GM19193 (cell line): ENCODE results near the gene JPH4.

Experiments used
- POLR2A ChIP-seq: IDR thresholded peaks from 4 replicates; pipeline ENCODE4 v1.6.1; 2011; ENCODE audit not compliant: insufficient read depth, insufficient read length; ENCODE audit errors: extremely low read depth

The JPH4 gene

DNA sequence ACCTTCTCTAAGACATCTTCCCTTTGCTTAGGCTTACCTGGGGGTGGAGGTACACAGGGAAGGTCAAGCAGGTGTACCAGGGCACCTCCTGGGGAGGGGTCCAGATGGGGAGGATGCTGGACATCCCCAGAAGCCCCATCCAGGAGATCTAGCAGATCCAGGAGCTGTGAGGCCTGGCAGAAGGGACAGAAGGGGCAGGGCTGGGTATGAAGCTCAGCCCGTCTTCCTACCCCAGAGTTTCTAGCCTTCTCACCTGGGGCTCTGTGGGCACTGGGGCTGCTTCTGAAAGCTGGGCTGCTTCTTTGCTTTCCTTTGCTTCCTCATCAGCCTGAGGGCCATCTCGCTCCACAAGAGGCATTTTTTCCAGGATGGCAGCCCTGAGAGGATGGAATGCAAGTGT is 17.3 kb downstream of the JPH4 start:
- no peak for TF ChIP-seq POLR2A

DNA sequence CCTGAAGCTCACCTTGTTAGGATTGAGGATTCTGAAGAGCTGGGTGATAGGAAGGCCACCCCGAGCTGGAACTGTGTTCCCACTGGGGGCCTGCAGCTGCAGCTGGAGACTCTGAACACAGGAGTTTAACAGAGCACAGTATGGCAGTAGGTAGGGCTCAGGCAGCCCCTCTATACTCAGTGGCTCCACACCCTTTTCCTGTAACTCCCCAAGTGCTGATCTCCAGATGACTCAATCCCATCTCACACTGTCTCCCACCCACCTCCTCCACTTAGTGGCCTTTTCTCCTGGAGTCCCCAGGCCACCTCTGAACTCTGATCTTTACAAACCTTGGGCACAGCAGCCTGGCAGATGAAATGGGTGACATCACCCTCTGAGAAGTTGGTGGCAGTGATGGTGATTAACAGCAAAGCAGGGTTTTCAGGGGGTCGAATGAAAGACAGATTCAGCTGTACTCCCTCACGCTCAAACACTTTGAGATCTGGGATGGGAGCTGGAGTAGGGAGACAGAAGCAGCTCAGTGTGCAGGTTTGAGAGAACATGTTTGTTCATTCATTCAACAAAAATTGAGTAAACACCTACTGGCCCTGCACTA is 18.6 kb downstream of the JPH4 start:
- TF ChIP-seq POLR2A = no peak

GRCh38 chr14:23559010-23559925 is 19.3 kb downstream of the JPH4 start:
- no peak for TF ChIP-seq POLR2A

GRCh38 chr14:23558346-23559009 is 20.1 kb downstream of the JPH4 start:
- TF ChIP-seq POLR2A = no peak

GRCh38 chr14:23557946-23558345 is 20.6 kb downstream of the JPH4 start:
- no peak for TF ChIP-seq POLR2A

DNA sequence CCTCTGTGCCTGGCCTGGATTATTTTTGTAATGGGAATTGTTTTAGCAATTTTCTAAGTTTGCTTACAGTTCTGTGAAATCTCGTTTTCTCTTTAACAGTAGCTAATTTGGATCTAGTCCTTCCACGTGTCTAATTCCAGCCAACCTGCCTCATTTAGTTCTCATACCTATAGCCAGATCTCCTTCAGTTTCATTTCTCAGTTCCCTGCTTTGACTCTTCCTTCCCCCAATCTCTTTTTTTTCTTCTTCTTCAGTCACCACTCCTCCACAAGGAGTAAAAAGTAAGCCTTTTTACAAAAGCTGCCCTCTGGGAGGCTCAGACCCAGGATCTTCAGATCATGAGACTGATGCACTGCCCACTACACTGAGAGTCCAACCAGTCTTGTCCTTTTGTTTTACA is 21.1 kb downstream of the JPH4 start:
- no peak for TF ChIP-seq POLR2A

GRCh38 chr14:23556700-23557440 is 21.7 kb downstream of the JPH4 start:
- TF ChIP-seq POLR2A = peak; percentile 38

DNA sequence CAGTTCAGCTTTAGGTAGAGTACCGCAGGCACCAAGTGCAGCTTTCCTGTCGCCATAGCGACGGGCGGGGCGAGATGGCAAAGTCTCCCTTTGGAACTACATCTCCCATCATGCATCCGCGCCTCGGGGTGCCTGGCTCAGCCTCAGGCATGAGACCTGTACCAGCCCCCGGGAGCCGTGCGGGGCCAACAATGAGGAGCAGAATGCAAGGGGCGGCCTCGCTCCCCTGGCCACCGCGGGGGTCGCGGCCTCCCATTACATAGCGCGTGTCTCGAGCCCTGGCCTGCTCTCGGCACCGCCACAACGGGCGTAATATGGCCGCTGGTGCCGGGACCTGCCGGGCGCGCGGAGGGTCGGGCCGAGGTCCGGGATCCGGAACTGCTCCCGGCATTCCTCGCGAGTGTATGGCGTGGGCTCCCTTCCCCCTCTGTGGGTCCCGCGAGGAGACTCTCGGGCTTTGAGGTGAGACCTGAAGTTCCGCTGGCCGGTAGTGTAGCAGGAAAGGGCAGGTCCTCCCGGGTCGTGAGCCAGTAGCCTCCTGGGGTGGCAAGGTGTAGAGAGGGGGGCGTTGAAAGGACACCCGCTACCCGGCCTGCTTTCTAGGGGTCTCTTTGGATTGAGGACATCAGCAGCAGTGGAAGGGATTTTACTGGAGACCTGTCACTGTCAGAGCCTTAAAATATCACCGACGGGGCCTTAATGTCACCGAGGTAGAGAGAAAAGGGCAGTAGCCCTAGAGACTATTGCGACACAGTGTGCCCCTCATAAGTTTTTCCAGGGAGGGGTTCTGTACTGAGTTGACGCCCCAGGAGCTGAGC is 22.5 kb downstream of the JPH4 start, which contains the start of gene THTPA:
Gene THTPA (plus strand): TSS at position 390 of the 818 bp plus-strand sequence. CDS start 487 bp downstream, outside the sequence.
- TF ChIP-seq POLR2A = peak; percentile 90

GRCh38 chr14:23555533-23555881 is 23.1 kb downstream of the JPH4 start:
- no peak for TF ChIP-seq POLR2A

DNA sequence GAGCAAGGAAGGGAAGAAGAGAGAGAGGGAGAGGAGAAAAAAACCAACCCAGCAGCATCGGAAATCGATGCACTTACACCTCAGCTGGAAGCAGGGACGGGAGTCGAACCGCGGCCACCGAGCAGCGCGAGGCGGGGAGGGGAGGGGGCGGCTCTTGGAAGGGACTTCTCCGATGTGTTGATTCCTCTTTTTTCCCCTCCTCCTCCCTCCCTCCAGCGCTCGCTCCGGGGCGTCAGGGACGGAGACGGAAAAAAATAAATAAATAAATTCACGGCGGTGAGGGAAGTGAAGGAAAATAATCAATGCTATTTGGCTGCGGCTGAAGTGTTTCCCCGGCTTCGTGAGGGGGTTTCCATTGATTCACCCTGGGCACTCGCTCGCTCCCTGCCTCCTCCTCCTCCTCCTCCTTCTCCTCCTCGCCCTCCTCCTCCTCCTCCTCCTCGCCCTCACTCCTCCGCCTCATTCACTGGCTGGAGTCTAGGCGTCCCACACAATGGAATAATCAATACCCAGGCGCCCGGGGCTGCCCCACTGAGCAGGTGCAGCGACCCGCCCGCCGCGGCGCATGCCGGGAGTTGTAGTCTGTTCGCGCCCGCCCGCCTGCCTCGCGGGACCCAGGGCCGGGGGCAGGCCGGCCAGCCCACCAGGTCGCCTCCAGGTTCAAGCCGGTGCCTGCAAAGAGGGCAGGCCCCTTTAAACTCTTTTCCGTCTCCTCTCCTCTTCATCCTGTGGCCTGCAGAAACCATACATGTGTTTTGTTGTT is 27.1 kb downstream of the JPH4 start, which contains the start of gene ZFHX2:
Gene ZFHX2 (minus strand): TSS at position 500 of the 763 bp plus-strand sequence. CDS start 16,440 bp downstream, outside the sequence.
- peak; percentile 41 for TF ChIP-seq POLR2A

DNA sequence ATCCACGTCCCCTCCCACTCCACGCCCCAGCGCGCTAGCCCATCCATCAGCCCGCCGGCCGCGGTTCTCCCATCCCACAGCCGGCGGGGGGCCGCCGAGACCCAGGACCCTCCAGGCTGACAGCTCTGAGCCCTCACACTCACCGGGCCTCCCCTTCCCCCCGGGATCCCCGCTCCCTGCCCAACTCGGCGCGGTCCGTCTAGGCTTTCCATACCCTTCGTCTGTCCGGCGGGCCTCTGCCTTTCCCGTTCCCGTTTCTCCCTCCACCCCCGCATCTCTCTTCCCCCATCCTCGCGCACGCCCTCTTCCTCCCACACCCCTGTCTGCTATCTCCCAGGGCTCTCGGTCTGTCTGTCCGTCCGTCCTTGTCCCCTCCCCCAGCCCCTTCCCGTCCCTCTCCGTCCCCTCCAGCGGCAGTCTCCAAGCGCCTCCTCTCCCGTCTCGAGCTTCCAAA is 27.8 kb downstream of the JPH4 start:
- no peak for TF ChIP-seq POLR2A

- no peak for TF ChIP-seq POLR2A
Measured at GRCh38 chr14:23550131-23550811, 28.3 kb downstream of the JPH4 start.

DNA sequence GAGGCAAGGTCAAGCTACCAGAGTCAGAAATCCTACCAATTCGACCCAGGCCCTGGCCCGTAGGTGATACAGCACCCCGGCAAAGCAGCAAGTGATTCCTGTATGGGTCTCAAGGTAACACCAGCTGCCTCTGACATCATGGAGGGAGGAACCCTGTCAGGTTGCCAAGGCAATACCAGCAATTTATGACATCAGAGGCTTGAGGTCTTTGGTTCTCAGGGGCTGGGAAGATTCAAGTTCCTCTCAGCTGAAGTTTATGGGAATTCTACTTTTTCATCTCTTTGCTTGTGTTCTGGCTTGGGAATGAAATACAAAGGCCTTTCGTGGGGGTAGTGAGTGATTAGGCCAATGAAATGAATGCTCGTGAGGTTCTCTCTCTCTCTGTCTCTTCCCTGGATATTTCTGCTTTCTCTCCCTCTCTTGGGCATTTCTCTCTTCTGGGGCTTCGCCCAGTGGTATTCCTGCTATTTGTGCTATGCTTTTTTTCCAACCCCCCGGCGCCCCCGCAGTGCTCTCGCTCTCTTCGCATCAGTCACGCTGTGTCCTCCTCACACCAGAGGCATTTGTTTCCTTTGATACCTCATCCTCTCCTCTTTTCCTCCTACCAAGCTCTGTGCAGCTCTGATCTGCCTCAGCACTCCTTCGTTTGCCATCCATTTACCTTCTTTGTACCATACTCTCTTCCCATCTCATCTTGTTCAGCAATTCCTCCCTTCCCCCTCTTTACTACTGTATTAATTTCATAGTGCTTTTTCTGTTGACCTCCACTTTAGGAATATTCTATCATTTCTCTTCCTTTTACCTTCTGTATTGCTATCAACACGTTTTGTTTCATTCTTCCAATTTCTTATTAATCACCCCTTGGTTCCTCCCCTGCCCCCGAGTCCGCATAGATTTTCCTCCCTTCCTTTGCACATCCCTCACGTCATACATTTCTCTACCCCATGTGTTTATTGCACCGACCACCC is 30.0 kb downstream of the JPH4 start:
- no peak for TF ChIP-seq POLR2A
